Calu3 (cell line): ENCODE data around the gene NTF4. TPM values are rescaled to one million over a fixed set of nuclear protein-coding genes. Genes with fewer than 3 reads are reported as not detected.
A peak's percentile ranks its signal among the peaks of the same experiment; 100 is the strongest.

Source experiments
- BruUV-seq: library from RNA; stranded (reverse); fragments of 400-500 nt; replicated peaks from 2 replicates; lab custom pipeline; 2021; lab: Mats Ljungman, UMichigan
- CTCF ChIA-PET: fragments of 300-600 bp; sonication (Branson Sonifier 250); formaldehyde crosslinking; loops from one replicate; lab custom pipeline; 2022; ENCODE audit warnings: antibody characterized with exemption; lab: Charles Lee
- DNase-seq: peaks from one replicate; pipeline ENCODE4 v3.0.0; 2022
- H3K27ac Mint-ChIP-seq: one replicate; pipeline ENCODE4 v1.8.0; 2022; ENCODE audit warnings: mixed read lengths; ENCODE audit not compliant: unreplicated experiment
- H3K27me3 Mint-ChIP-seq: one replicate; pipeline ENCODE4 v1.8.0; 2022; ENCODE audit warnings: mixed read lengths; ENCODE audit not compliant: unreplicated experiment
- H3K36me3 Mint-ChIP-seq: one replicate; pipeline ENCODE4 v1.8.0; 2022; ENCODE audit warnings: mild to moderate bottlenecking, moderate library complexity, mixed read lengths; ENCODE audit not compliant: insufficient read depth, unreplicated experiment
- H3K4me1 Mint-ChIP-seq: one replicate; pipeline ENCODE4 v1.8.0; 2022; ENCODE audit warnings: mild to moderate bottlenecking, low read depth, mixed read lengths; ENCODE audit not compliant: unreplicated experiment
- H3K4me3 Mint-ChIP-seq: one replicate; pipeline ENCODE4 v1.8.0; 2022; ENCODE audit warnings: mild to moderate bottlenecking, low read depth, moderate library complexity, mixed read lengths; ENCODE audit not compliant: unreplicated experiment
- H3K9me3 Mint-ChIP-seq: one replicate; pipeline ENCODE4 v1.8.0; 2022; ENCODE audit warnings: low read depth, mixed read lengths; ENCODE audit not compliant: unreplicated experiment
- CTCF ChIP-seq: fragments of 200-600 bp; IDR thresholded peaks from one replicate; pipeline ENCODE4 v1.8.0; 2022; ENCODE audit warnings: antibody characterized with exemption; ENCODE audit not compliant: unreplicated experiment
- intact Hi-C: fragments of 100-400 bp; cut with micrococcal nuclease; formaldehyde crosslinking; loops from one replicate; pipeline ENCODE4 v1.10.0; 2022; ENCODE audit not compliant: unreplicated experiment
- total RNA-seq: library from RNA; stranded (reverse); gene quantifications from 2 replicates; pipeline ENCODE4 v1.2.3, GENCODE V29; 2022

NTF4 gene
- total RNA-seq, 1 experiment from 2014 or later = 0.83 TPM

- intact Hi-C loops = no loop called here
- H3K4me3 Mint-ChIP-seq = no peak overlapping the region
- no TSS peak for BruUV-seq
Measured at GRCh38 chr19:49106648-49107135, 42.1 kb upstream of the NTF4 start.

GRCh38 chr19:49104229-49104864, 39.7 kb upstream of the NTF4 start:
- intact Hi-C loops = no loop called here
- no peak for TF ChIP-seq CTCF
- H3K4me3 Mint-ChIP-seq = no peak overlapping the region
- H3K27ac Mint-ChIP-seq = no peak overlapping the region
- CTCF ChIA-PET = no interaction called here
- BruUV-seq = no TSS peak
- H3K4me1 Mint-ChIP-seq = peaks cover 7% of the 10 kb centered on the region
- no peak for DNase-seq
- H3K9me3 Mint-ChIP-seq = no peaks in the 10 kb centered on the region
- H3K36me3 Mint-ChIP-seq = peaks cover 86% of the 10 kb centered on the region
- no peaks in the 10 kb centered on the region for H3K27me3 Mint-ChIP-seq

More at GRCh38 chr19:49106648-49107135, 42.1 kb upstream of the NTF4 start:
- CTCF ChIA-PET = interaction anchor here (0.5 to 1.7 kb wide), 6 partner anchors 9 to 304 kb away, joined by 3 to 9 read pairs (median 7); no protein-coding TSS in a partner anchor
- peak; percentile 94 for TF ChIP-seq CTCF
- H3K4me1 Mint-ChIP-seq = no peaks in the 10 kb centered on the region
- peaks cover 65% of the 10 kb centered on the region for H3K36me3 Mint-ChIP-seq
- peak; percentile 71 for DNase-seq
- H3K9me3 Mint-ChIP-seq = no peaks in the 10 kb centered on the region
- peak overlapping the region; percentile 9 for H3K27ac Mint-ChIP-seq
- H3K27me3 Mint-ChIP-seq = no peaks in the 10 kb centered on the region

- DNase-seq = no peak
- intact Hi-C loops = no loop called here
- BruUV-seq = TSS peak; percentile 8
- no peak for TF ChIP-seq CTCF
- no peaks in the 10 kb centered on the region for H3K27me3 Mint-ChIP-seq
- H3K27ac Mint-ChIP-seq = no peak overlapping the region
- H3K36me3 Mint-ChIP-seq = peaks cover 86% of the 10 kb centered on the region
- H3K9me3 Mint-ChIP-seq = no peaks in the 10 kb centered on the region
- peaks cover 7% of the 10 kb centered on the region for H3K4me1 Mint-ChIP-seq
- CTCF ChIA-PET = no interaction called here
- H3K4me3 Mint-ChIP-seq = no peak overlapping the region
Measured at GRCh38 chr19:49103331-49104085, 38.9 kb upstream of the NTF4 start.

- no peaks in the 10 kb centered on the region for H3K9me3 Mint-ChIP-seq
- H3K36me3 Mint-ChIP-seq = peaks cover 87% of the 10 kb centered on the region
- H3K4me1 Mint-ChIP-seq = peaks cover 7% of the 10 kb centered on the region
- no peak overlapping the region for H3K27ac Mint-ChIP-seq
- no peaks in the 10 kb centered on the region for H3K27me3 Mint-ChIP-seq
- no TSS peak for BruUV-seq
- intact Hi-C loops = no loop called here
- H3K4me3 Mint-ChIP-seq = no peak overlapping the region
- TF ChIP-seq CTCF = no peak
- DNase-seq = no peak
- CTCF ChIA-PET = interaction anchor here (0.5 kb wide), 1 partner anchor 96 kb away, joined by 18 read pairs; no protein-coding TSS in a partner anchor
Measured at GRCh38 chr19:49102303-49102702, 37.7 kb upstream of the NTF4 start.
